Peyer's patch (tissue), 4 donors: ENCODE results near the gene CST6.

Source experiments
- CTCF ChIP-seq, 6 experiments: fragments of 450-650 bp in 4 of 6; fragments of 200-600 bp in 2 of 6; sonication (generic) in 1 of 6; IDR thresholded peaks; one replicate each; pipeline ENCODE4 v1.5.1; 2017 to 2019; ENCODE audit warnings: antibody characterized with exemption in 6 of 6, mild to moderate bottlenecking in 3 of 6, moderate library complexity in 1 of 6
- POLR2A ChIP-seq, 2 donors: fragments of 450-650 bp; IDR thresholded peaks; one replicate each; pipeline ENCODE4 v1.5.1; 2017; ENCODE audit warnings: antibody characterized with exemption in 2 of 2, mild to moderate bottlenecking in 2 of 2, moderate library complexity in 2 of 2

GRCh38 chr11:65968600-65969482 is 43.0 kb upstream of the CST6 start:
- TF ChIP-seq POLR2A (IDR thresholded peaks at IDR 0.05) (no peak), CTCF (IDR thresholded peaks at IDR 0.05) (no peak)
